ENCODE data around the gene C1orf50. TPM values are rescaled to one million over a fixed set of nuclear protein-coding genes. Genes with fewer than 3 reads are reported as not detected.

The C1orf50 gene
- total and polyA plus RNA-seq, 2 of the 4 experiments (the other 2 are of a cell fraction) = 2.0 to 6.0 TPM

DNA sequence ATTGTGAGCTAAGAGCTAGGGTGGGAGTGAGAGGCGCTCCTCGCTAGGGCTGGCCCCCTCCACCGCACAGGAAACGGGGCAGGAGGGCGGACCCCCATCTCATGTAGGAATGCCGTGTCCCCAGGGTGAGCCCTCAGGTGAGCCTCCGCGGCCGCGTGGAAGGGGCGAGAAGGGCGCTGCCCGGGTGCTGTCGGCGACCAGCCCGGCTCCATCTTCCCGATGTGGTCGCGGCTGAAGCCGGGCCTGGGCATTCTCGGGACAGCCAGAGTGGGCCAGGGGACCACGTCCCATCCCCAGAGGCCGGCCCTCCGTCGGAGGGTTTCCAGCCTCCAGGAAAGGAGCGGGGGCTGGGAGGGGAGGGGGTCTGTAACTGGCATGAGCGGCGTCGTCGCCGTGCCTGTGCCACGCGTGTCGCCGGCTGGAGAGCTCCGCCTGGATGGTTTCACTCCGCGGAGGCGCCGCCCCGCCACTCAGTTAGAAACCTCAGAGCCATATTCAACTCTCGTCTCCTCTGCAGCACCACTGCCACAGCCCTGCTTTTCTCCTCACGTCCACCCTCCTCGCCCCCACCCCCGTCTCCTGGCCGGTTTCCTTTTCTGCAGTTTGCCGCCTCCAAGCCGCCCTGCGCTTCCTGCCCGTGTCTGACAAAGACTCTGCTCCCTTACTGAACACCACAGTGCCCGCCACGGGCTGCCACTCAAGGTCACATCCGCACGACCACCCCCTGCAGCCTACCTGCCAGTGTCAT lies 18.1 kb downstream of the C1orf50 start, which contains the start of gene TMEM269:
TSS of gene TMEM269 (plus strand) at position 46 of the 748 bp plus-strand sequence. CDS start 4,903 bp downstream, outside the sequence.
- Histone ChIP-seq H4K91ac (ENCODE audit: insufficient read depth, low read depth, low read length) (no peak within 1 kb of the TSS), H3K18ac (ENCODE audit: low read depth, low read length) (no peak within 1 kb of the TSS; the same call in 1 of the 2 replicates), H3K36me3 (ENCODE audit: control insufficient read depth, insufficient read depth, low read length) (peaks cover 4% of the 10 kb centered on the region), H2BK120ac (ENCODE audit: low read depth, low read length) (no peak within 1 kb of the TSS), H2BK20ac (ENCODE audit: low read depth, low read length) (no peak within 1 kb of the TSS), H4K20me1 (ENCODE audit: insufficient read depth, low read length) (no peaks in the 10 kb centered on the region; the same call in 1 of the 2 replicates), H3K4me1 (ENCODE audit: control insufficient read depth, insufficient read depth, low read length) (peaks cover 3% of the 10 kb centered on the region; the same call in 1 of the 2 replicates), H4K5ac (ENCODE audit: low read depth, low read length) (no peak within 1 kb of the TSS; the same call in 1 of the 2 replicates), H3K4me2 (ENCODE audit: low read depth, low read length) (peak within 1 kb of the TSS; percentile 78), H3K4ac (ENCODE audit: low read depth, low read length) (peak within 1 kb of the TSS; percentile 35; the same call in 1 of the 2 replicates), H3K79me1 (ENCODE audit: low read depth in 1 of 2, low read length in 2 of 2) (no peaks in the 10 kb centered on the region; a peak in 1 of 4 replicates), H3K23ac (ENCODE audit: low read depth, low read length) (peak within 1 kb of the TSS; percentile 79), H3K14ac (replicated peaks; ENCODE audit: low read depth, low read length) (peak within 1 kb of the TSS; percentile 27; the same call in 1 of the 2 replicates), H2AK5ac (ENCODE audit: low read depth, low read length) (no peak within 1 kb of the TSS), H3K56ac (ENCODE audit: extremely low read depth, insufficient read depth, low read length) (no peak within 1 kb of the TSS), H4K8ac (ENCODE audit: low read depth in 2 of 2, low read length in 2 of 2) (peak within 1 kb of the TSS; percentile 27 to 46; a peak in 1 of 4 replicates), H2AK9ac (replicated peaks; ENCODE audit: low read depth, low read length, poor library complexity) (peak within 1 kb of the TSS; percentile 73), H2BK15ac (ENCODE audit: low read depth, low read length) (no peak within 1 kb of the TSS), H2BK5ac (ENCODE audit: low read depth, low read length, poor library complexity, severe bottlenecking) (no peak within 1 kb of the TSS), H3K27me3 (ENCODE audit: control insufficient read depth, insufficient read depth, low read length) (no peaks in the 10 kb centered on the region), H2AFZ (replicated peaks; ENCODE audit: low read length, poor library complexity) (peak within 1 kb of the TSS; percentile 91), H3K9me3 (ENCODE audit: control insufficient read depth, insufficient read depth, low read length) (no peaks in the 10 kb centered on the region), H3K9ac (ENCODE audit: low read depth, low read length) (no peak within 1 kb of the TSS), H3K9me1 (ENCODE audit: insufficient read depth, low read length) (peaks cover 5% of the 10 kb centered on the region; the same call in 1 of the 2 replicates), H3K27ac (ENCODE audit: insufficient read depth, low read length) (no peak within 1 kb of the TSS), H3K4me3 (ENCODE audit: insufficient read depth, low read depth, low read length) (peak within 1 kb of the TSS; percentile 38)
- in situ Hi-C loops (cut with MboI; ENCODE audit: low sequenced_read_pairs) = loop anchor here (10.0 kb wide), 1 partner anchor 130 kb away; no protein-coding TSS in a partner anchor
- POLR2A ChIA-PET (ENCODE audit: unreplicated experiment) = no interaction called here
- CTCF ChIA-PET = no interaction called here
- no peak for DNase-seq
- TF ChIP-seq, protein P1, sequence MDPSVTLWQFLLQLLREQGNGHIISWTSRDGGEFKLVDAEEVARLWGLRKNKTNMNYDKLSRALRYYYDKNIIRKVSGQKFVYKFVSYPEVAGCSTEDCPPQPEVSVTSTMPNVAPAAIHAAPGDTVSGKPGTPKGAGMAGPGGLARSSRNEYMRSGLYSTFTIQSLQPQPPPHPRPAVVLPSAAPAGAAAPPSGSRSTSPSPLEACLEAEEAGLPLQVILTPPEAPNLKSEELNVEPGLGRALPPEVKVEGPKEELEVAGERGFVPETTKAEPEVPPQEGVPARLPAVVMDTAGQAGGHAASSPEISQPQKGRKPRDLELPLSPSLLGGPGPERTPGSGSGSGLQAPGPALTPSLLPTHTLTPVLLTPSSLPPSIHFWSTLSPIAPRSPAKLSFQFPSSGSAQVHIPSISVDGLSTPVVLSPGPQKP (IDR thresholded peaks at IDR 0.05; ENCODE audit: borderline replicate concordance, low read depth, low read length) = no peak
- no peak for TF ChIP-seq RFX5 (IDR thresholded peaks at IDR 0.05; ENCODE audit: low read depth, low read length)
- TF ChIP-seq MXI1 (IDR thresholded peaks at IDR 0.05; ENCODE audit: borderline replicate concordance, low read depth, low read length) = no peak
- no peak for TF ChIP-seq CHD1 (IDR thresholded peaks at IDR 0.05; ENCODE audit: low read depth, low read length)
- no peak for TF ChIP-seq CTCF (conservative IDR thresholded peaks at IDR 0.05; ENCODE audit: low read depth, low read length)
- no peak for TF ChIP-seq FOS (IDR thresholded peaks at IDR 0.05; ENCODE audit: low read depth, low read length)
- TF ChIP-seq NFE2L2 (IDR thresholded peaks at IDR 0.05; ENCODE audit: low read depth, low read length) = no peak
- TF ChIP-seq MAZ (IDR thresholded peaks at IDR 0.05; ENCODE audit: borderline replicate concordance, low read depth, low read length) = no peak
- no peak for TF ChIP-seq RAD21 (IDR thresholded peaks at IDR 0.05; ENCODE audit: low read length)
- no peak for TF ChIP-seq RCOR1 (IDR thresholded peaks at IDR 0.05; ENCODE audit: insufficient replicate concordance, low read length)
- TF ChIP-seq MAFK (IDR thresholded peaks at IDR 0.05; ENCODE audit: low read depth, low read length) = no peak
- no peak for TF ChIP-seq POLR2A (IDR thresholded peaks at IDR 0.05; ENCODE audit: low read depth, low read length)
- TF ChIP-seq CEBPB (IDR thresholded peaks at IDR 0.05; ENCODE audit: low read depth, low read length) = no peak
- no peak for TF ChIP-seq SMC3 (IDR thresholded peaks at IDR 0.05; ENCODE audit: low read depth, low read length)
- intact Hi-C loops (cut with micrococcal nuclease) = no loop called here
- ATAC-seq (ENCODE audit: low read depth) = peak; percentile 78
- BruUV-seq (replicated peaks) = no TSS peak
- dilution Hi-C loops (cut with HindIII; ENCODE audit: low sequenced_read_pairs, unreplicated experiment) = no loop called here
- 22% methylated on average over 42 of the region's 54 CpGs; no CpG with 5 or more reads in 1 of the 2 experiments for WGBS, 2 experiments (ENCODE audit: extremely low coverage in 2 of 2, insufficient read length in 1 of 2)
